Prostate gland (tissue), 2 donors: ENCODE data around the gene NHERF2.

Source experiments
- CTCF ChIP-seq, 4 experiments: fragments of 200-600 bp in 2 of 4; fragments of 450-650 bp in 2 of 4; sonication (generic) in 2 of 4; IDR thresholded peaks; 1 replicate in 3 of 4; 2 replicates in 1 of 4; pipeline ENCODE4 v1.5.1; 2016 to 2019; ENCODE audit warnings: antibody characterized with exemption in 4 of 4, mild to moderate bottlenecking in 2 of 4, moderate library complexity in 2 of 4
- POLR2A ChIP-seq: fragments of 450-650 bp; IDR thresholded peaks from one replicate; pipeline ENCODE4 v1.6.1; 2016; ENCODE audit warnings: antibody characterized with exemption, mild to moderate bottlenecking
- POLR2AphosphoS5 ChIP-seq: sonication (generic); formaldehyde crosslinking; IDR thresholded peaks from one replicate; pipeline ENCODE4 v1.6.1; 2017; ENCODE audit warnings: antibody characterized with exemption

- TF ChIP-seq CTCF (IDR thresholded peaks at IDR 0.05) = no peak
- TF ChIP-seq POLR2A = peak; percentile 15
- no peak for TF ChIP-seq POLR2AphosphoS5
These were observed 11.4 kb upstream of the NHERF2 start for GRCh38 chr16:2015117-2015946.
